B cell (primary cell): ENCODE measurements around the gene TRAPPC2. TPM values are rescaled to one million over a fixed set of nuclear protein-coding genes. Genes with fewer than 3 reads are reported as not detected.

Experiments used
- ATAC-seq: fragments of 200-7000 bp; cut with Tn5 transposase; one replicate; pipeline ENCODE4 v1.10.0; 2021; ENCODE audit warnings: low read depth, mild to moderate bottlenecking, moderate number of reproducible peaks, moderate library complexity
- CTCF ChIA-PET: fragments of 350-600 bp; sonication (Branson Sonifier 250); formaldehyde crosslinking; loops from one replicate; lab custom pipeline; 2021; ENCODE audit warnings: antibody characterized with exemption, inconsistent platforms; lab: Charles Lee
- POLR2A ChIA-PET: fragments of 350-600 bp; sonication (Branson Sonifier 250); formaldehyde crosslinking; loops from one replicate; lab custom pipeline; 2021; ENCODE audit warnings: antibody characterized with exemption; lab: Charles Lee
- DNase-seq: peaks from one replicate; pipeline ENCODE4 v3.0.0; 2013
- H2AFZ ChIP-seq: 2 replicates; pipeline ENCODE4 v1.6.1; 2012; ENCODE audit warnings: mild to moderate bottlenecking, low read depth, low read length; ENCODE audit not compliant: insufficient read depth, poor library complexity, severe bottlenecking
- H3K27ac ChIP-seq, 2 donors: 1 replicate in 1 of 2; 2 replicates in 1 of 2; pipeline ENCODE4 v1.5.1; 2012 to 2013; ENCODE audit warnings: low read length in 2 of 2, mild to moderate bottlenecking in 2 of 2, moderate library complexity in 1 of 2
- H3K27me3 ChIP-seq, 4 experiments: fragments of 200-600 bp in 1 of 4; sonication (generic) in 1 of 4; replicated peaks in 1 of 4; 1 replicate in 2 of 4; 2 replicates in 2 of 4; pipeline versions ENCODE4 v1.6.1 to v1.7.0; 2013 to 2016; ENCODE audit warnings: low read length in 3 of 4, mild to moderate bottlenecking in 2 of 4, mixed read lengths in 1 of 4, moderate library complexity in 1 of 4; ENCODE audit not compliant: insufficient read depth in 4 of 4, control insufficient read depth in 3 of 4; ENCODE audit errors: control extremely low read depth in 1 of 4
- H3K36me3 ChIP-seq, 2 experiments: replicated peaks in 1 of 2; 1 replicate in 1 of 2; 2 replicates in 1 of 2; pipeline versions ENCODE4 v1.6.1 to v1.7.1; 2013; ENCODE audit warnings: low read length in 1 of 2; ENCODE audit not compliant: insufficient read depth in 2 of 2, control insufficient read depth in 1 of 2; ENCODE audit errors: control extremely low read depth in 1 of 2, extremely low read depth in 1 of 2
- H3K4me1 ChIP-seq, 2 donors: fragments of 200-600 bp in 1 of 2; sonication (generic) in 1 of 2; 1 replicate in 1 of 2; 2 replicates in 1 of 2; pipeline versions ENCODE4 v1.5.1 to v1.6.1; 2013 to 2017; ENCODE audit warnings: low read length in 2 of 2; ENCODE audit not compliant: control insufficient read depth in 2 of 2, insufficient read depth in 2 of 2
- H3K4me2 ChIP-seq: replicated peaks from 2 replicates; pipeline ENCODE3; 2012; ENCODE audit warnings: mild to moderate bottlenecking, low read depth, low read length; ENCODE audit not compliant: poor library complexity, severe bottlenecking
- H3K4me3 ChIP-seq, 5 experiments: fragments of 200-600 bp in 1 of 5; sonication (generic) in 1 of 5; 1 replicate in 3 of 5; 2 replicates in 2 of 5; pipeline versions ENCODE4 v1.5.1 to v1.7.0; 2011 to 2016; ENCODE audit warnings: low read length in 4 of 5, mild to moderate bottlenecking in 4 of 5, low read depth in 2 of 5, control low read depth in 1 of 5, moderate library complexity in 1 of 5; ENCODE audit not compliant: insufficient read depth in 1 of 5; ENCODE audit errors: control extremely low read depth in 1 of 5, extremely low read depth in 1 of 5
- H3K79me2 ChIP-seq: fragments of 200-600 bp; sonication (generic); one replicate; pipeline ENCODE4 v1.6.0; 2016; ENCODE audit warnings: low read length; ENCODE audit not compliant: control insufficient read depth, insufficient read depth
- H3K9ac ChIP-seq: fragments of 200-600 bp; sonication (generic); 2 replicates; pipeline ENCODE4 v1.6.1; 2017; ENCODE audit warnings: mild to moderate bottlenecking, low read length, moderate library complexity
- H3K9me3 ChIP-seq, 3 donors: one replicate each; pipeline versions ENCODE4 v1.6.1 to v1.7.1; 2013; ENCODE audit warnings: low read length in 2 of 3; ENCODE audit not compliant: control insufficient read depth in 2 of 3, insufficient read depth in 1 of 3; ENCODE audit errors: control extremely low read depth in 1 of 3
- H4K20me1 ChIP-seq: 2 replicates; pipeline ENCODE4 v1.6.0; 2012; ENCODE audit warnings: mild to moderate bottlenecking, low read length; ENCODE audit not compliant: insufficient read depth, control insufficient read depth, poor library complexity, severe bottlenecking
- H3K27ac Mint-ChIP-seq: one replicate; pipeline ENCODE4 v1.8.0; 2021; ENCODE audit warnings: mixed read lengths
- H3K27me3 Mint-ChIP-seq: one replicate; pipeline ENCODE4 v1.8.0; 2021; ENCODE audit warnings: mixed read lengths
- H3K4me1 Mint-ChIP-seq: one replicate; pipeline ENCODE4 v1.8.0; 2021; ENCODE audit warnings: mixed read lengths
- H3K4me3 Mint-ChIP-seq: one replicate; pipeline ENCODE4 v1.8.0; 2021; ENCODE audit warnings: mixed read lengths
- H3K9me3 Mint-ChIP-seq: one replicate; pipeline ENCODE4 v1.8.0; 2022; ENCODE audit warnings: mixed read lengths; ENCODE audit not compliant: insufficient read depth
- EZH2 ChIP-seq: IDR thresholded peaks from 2 replicates; pipeline ENCODE4 v1.6.1; 2012; ENCODE audit warnings: borderline replicate concordance, low read depth, mild to moderate bottlenecking, moderate library complexity, low read length; ENCODE audit not compliant: insufficient read depth, poor library complexity, severe bottlenecking
- WGBS: methylation state at CpG from one replicate; pipeline ENCODE4 v1.1.5; 2013; ENCODE audit warnings: missing lambda C conversion rate; ENCODE audit not compliant: insufficient coverage; 5-methylcytosine and 5-hydroxymethylcytosine counted together
- intact Hi-C: fragments of 100-400 bp; cut with micrococcal nuclease; formaldehyde crosslinking; loops from one replicate; pipeline ENCODE4 v1.10.0; 2022
- polyA plus RNA-seq: library from polyadenylated mRNA; depleted of rRNA; stranded (reverse); fragments of >200 nt; gene quantifications from 2 replicates; pipeline ENCODE4 v1.2.3, GENCODE V29; 2012
- total RNA-seq, 2 donors: library from RNA; stranded (reverse); fragments of 120-200 nt in 1 of 2; gene quantifications; 1 replicate in 1 of 2; 2 replicates in 1 of 2; pipeline versions ENCODE4 v1.2.3 to v1.2.4, GENCODE V29; 2013 to 2022
- TF ChIP-seq, protein P1 (sequence below): fragments of 200-600 bp; IDR thresholded peaks from one replicate; pipeline ENCODE4 v1.8.0; 2022; ENCODE audit warnings: antibody characterized with exemption, mild to moderate bottlenecking

The TRAPPC2 gene
- total and polyA plus RNA-seq, 2 donors (not counting 1 experiment from before 2014, with no cell fraction given) = 27.0 to 28.0 TPM

DNA sequence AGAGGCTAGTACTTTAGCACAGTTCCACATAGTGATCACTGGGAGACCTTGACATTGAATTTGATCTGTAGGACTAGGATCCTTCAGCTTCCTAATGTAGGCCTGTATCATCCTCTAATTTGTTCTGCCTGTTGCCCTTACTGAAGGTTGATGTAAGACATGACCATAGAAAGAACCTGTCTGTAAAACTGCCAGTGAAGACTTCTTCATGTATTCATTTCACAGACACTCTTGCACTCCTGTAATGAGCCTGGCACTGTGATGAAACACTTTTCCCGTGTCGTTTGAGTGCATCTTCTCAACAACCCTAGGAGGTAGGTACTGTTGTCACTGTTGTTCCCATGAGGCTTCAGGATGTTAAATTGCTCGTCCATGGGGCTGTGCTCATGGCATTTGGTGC, 30.8 kb downstream of the TRAPPC2 start:
- intact Hi-C loops = no loop called here
- WGBS = no CpG with 5 or more reads among the region's 3 CpGs
- CTCF ChIA-PET = no interaction called here

DNA sequence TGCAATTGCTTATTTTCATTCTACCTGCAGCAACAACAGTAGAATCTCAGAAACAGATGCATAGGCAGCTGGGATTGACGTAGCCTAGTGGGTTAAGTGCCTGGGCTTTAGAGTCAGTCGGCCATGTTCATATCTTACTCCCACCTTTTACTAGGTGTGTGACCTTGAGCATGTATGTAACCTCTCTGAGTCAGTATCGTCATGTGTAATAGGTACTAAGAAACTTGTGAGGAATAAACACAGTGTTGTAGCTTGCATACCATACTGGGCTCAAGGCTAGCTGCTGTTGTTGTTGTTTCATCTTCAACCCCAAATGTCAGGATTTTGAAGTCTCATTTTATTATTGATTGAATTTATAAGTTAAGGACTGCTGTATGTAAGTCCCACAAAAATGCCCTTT, 31.3 kb downstream of the TRAPPC2 start:
- H3K27ac ChIP-seq = no peak overlapping the region
- intact Hi-C loops = no loop called here
- Mint-ChIP-seq H3K27me3 (no peaks in the 10 kb centered on the region), H3K27ac (no peak overlapping the region), H3K4me1 (peaks cover 45% of the 10 kb centered on the region), H3K4me3 (no peak overlapping the region), H3K9me3 (no peaks in the 10 kb centered on the region)
- no peaks in the 10 kb centered on the region for H3K27me3 ChIP-seq
- H2AFZ ChIP-seq = no peak overlapping the region
- H3K79me2 ChIP-seq = peaks cover 60% of the 10 kb centered on the region
- ATAC-seq = no peak
- peaks cover 19 to 34% of the 10 kb centered on the region in 2 donors for H3K4me1 ChIP-seq
- no CpG with 5 or more reads among the region's 3 CpGs for WGBS
- H3K4me3 ChIP-seq = no peak overlapping the region
- peaks cover 22% of the 10 kb centered on the region for H4K20me1 ChIP-seq
- POLR2A ChIA-PET = no interaction called here
- peaks cover 0 to 2% of the 10 kb centered on the region in 2 experiments for H3K36me3 ChIP-seq
- TF ChIP-seq, protein P1, sequence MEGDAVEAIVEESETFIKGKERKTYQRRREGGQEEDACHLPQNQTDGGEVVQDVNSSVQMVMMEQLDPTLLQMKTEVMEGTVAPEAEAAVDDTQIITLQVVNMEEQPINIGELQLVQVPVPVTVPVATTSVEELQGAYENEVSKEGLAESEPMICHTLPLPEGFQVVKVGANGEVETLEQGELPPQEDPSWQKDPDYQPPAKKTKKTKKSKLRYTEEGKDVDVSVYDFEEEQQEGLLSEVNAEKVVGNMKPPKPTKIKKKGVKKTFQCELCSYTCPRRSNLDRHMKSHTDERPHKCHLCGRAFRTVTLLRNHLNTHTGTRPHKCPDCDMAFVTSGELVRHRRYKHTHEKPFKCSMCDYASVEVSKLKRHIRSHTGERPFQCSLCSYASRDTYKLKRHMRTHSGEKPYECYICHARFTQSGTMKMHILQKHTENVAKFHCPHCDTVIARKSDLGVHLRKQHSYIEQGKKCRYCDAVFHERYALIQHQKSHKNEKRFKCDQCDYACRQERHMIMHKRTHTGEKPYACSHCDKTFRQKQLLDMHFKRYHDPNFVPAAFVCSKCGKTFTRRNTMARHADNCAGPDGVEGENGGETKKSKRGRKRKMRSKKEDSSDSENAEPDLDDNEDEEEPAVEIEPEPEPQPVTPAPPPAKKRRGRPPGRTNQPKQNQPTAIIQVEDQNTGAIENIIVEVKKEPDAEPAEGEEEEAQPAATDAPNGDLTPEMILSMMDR = no peak
- no peak for TF ChIP-seq EZH2
- CTCF ChIA-PET = no interaction called here
- no peak for DNase-seq
- H3K9me3 ChIP-seq = no peaks in the 10 kb centered on the region
- H3K4me2 ChIP-seq = no peak overlapping the region
- H3K9ac ChIP-seq = no peak overlapping the region

More for the DNA sequence above, 30.8 kb downstream of the TRAPPC2 start:
- Mint-ChIP-seq H3K27ac (no peak overlapping the region), H3K4me3 (no peak overlapping the region), H3K9me3 (no peaks in the 10 kb centered on the region), H3K27me3 (no peaks in the 10 kb centered on the region), H3K4me1 (peaks cover 41% of the 10 kb centered on the region)
- Histone ChIP-seq H3K79me2 (peaks cover 56% of the 10 kb centered on the region), H3K36me3 (peaks cover 0 to 2% of the 10 kb centered on the region in 2 experiments), H3K27ac (no peak overlapping the region), H3K9me3 (no peaks in the 10 kb centered on the region), H3K27me3 (no peaks in the 10 kb centered on the region), H3K4me2 (no peak overlapping the region), H4K20me1 (peaks cover 20% of the 10 kb centered on the region), H2AFZ (no peak overlapping the region), H3K4me3 (no peak overlapping the region), H3K4me1 (peaks cover 14 to 31% of the 10 kb centered on the region in 2 donors), H3K9ac (no peak overlapping the region)
- ATAC-seq (no peak), DNase-seq (no peak)
- no peak for TF ChIP-seq EZH2
- TF ChIP-seq, protein P1 = no peak
- POLR2A ChIA-PET = no interaction called here
